PC-9 (cell line): ENCODE data around the gene PIK3R5. TPM values are rescaled to one million over a fixed set of nuclear protein-coding genes. Genes with fewer than 3 reads are reported as not detected.

ENCODE experiments used
- BruUV-seq: library from RNA; stranded (reverse); fragments of 400-500 nt; replicated peaks from 2 replicates; lab custom pipeline; 2021; lab: Mats Ljungman, UMichigan
- CTCF ChIA-PET: fragments of 300-600 bp; sonication (Branson Sonifier 250); formaldehyde crosslinking; loops from one replicate; lab custom pipeline; 2022; ENCODE audit warnings: antibody characterized with exemption; lab: Charles Lee
- POLR2A ChIA-PET: fragments of 300-600 bp; sonication (Branson Sonifier 250); formaldehyde crosslinking; loops from one replicate; lab custom pipeline; 2022; ENCODE audit warnings: antibody characterized with exemption; ENCODE audit not compliant: unreplicated experiment; lab: Charles Lee
- DNase-seq, 2 experiments: peaks; one replicate each; pipeline versions ENCODE4 v3.0.0 to v3.0.0-alpha.2; 2015 to 2022; ENCODE audit warnings: mixed read lengths in 1 of 2
- H2AFZ ChIP-seq: fragments of 200-600 bp; sonication (generic); 2 replicates; pipeline ENCODE4 v1.8.1; 2017; ENCODE audit warnings: antibody characterized with exemption
- H3F3A ChIP-seq: fragments of 200-600 bp; sonication (generic); 2 replicates; pipeline ENCODE4 v1.8.1; 2017; ENCODE audit warnings: antibody characterized with exemption, mild to moderate bottlenecking, low read depth; ENCODE audit not compliant: insufficient read depth
- H3K27ac ChIP-seq: fragments of 200-600 bp; sonication (generic); 2 replicates; pipeline ENCODE4 v1.6.1; 2016; ENCODE audit warnings: mixed run types
- H3K27me3 ChIP-seq: fragments of 200-600 bp; sonication (generic); 2 replicates; pipeline ENCODE4 v1.6.1; 2016; ENCODE audit warnings: low read depth, mixed run types; ENCODE audit not compliant: insufficient read depth
- H3K36me3 ChIP-seq: fragments of 200-600 bp; sonication (generic); 2 replicates; pipeline ENCODE4 v1.6.1; 2016; ENCODE audit warnings: low read depth, mixed run types
- H3K4me1 ChIP-seq: fragments of 200-600 bp; sonication (generic); replicated peaks from 2 replicates; pipeline ENCODE4 v1.6.1; 2016; ENCODE audit warnings: mixed run types; ENCODE audit not compliant: insufficient read depth
- H3K4me2 ChIP-seq: fragments of 200-600 bp; sonication (generic); 2 replicates; pipeline ENCODE4 v1.6.1; 2017; ENCODE audit warnings: mixed run types
- H3K4me3 ChIP-seq: fragments of 200-600 bp; sonication (generic); 2 replicates; pipeline ENCODE4 v1.6.1; 2016; ENCODE audit warnings: mixed run types
- H3K79me2 ChIP-seq: fragments of 200-600 bp; sonication (generic); 2 replicates; pipeline ENCODE4 v1.6.1; 2017; ENCODE audit warnings: low read depth, mixed run types
- H3K9me2 ChIP-seq: fragments of 200-600 bp; sonication (generic); 2 replicates; pipeline ENCODE4 v1.8.1; 2017; ENCODE audit warnings: mild to moderate bottlenecking; ENCODE audit not compliant: insufficient read depth
- H3K9me3 ChIP-seq: fragments of 200-600 bp; sonication (generic); 2 replicates; pipeline ENCODE4 v1.8.1; 2016; ENCODE audit warnings: low read depth; ENCODE audit not compliant: insufficient read depth
- H4K20me1 ChIP-seq: fragments of 200-600 bp; sonication (generic); 2 replicates; pipeline ENCODE4 v1.8.1; 2017; ENCODE audit not compliant: insufficient read depth
- EZH2 ChIP-seq: fragments of 200-600 bp; sonication (generic); IDR thresholded peaks from 2 replicates; pipeline ENCODE4 v1.8.0; 2017; ENCODE audit warnings: antibody characterized with exemption, low read depth
- intact Hi-C: fragments of 100-400 bp; cut with micrococcal nuclease; formaldehyde crosslinking; loops from one replicate; pipeline ENCODE4 v1.10.0; 2022; ENCODE audit not compliant: unreplicated experiment
- total RNA-seq: library from RNA; stranded (reverse); gene quantifications from 2 replicates; pipeline ENCODE4 v1.2.3, GENCODE V29; 2021
- TF ChIP-seq, protein P1 (sequence below): fragments of 200-600 bp; sonication (generic); conservative IDR thresholded peaks from 2 replicates; pipeline ENCODE4 v1.6.1; 2017; ENCODE audit warnings: mixed run types, antibody characterized with exemption, mild to moderate bottlenecking, moderate library complexity

PIK3R5 gene
- total RNA-seq, 1 experiment from 2014 or later = not detected

DNA sequence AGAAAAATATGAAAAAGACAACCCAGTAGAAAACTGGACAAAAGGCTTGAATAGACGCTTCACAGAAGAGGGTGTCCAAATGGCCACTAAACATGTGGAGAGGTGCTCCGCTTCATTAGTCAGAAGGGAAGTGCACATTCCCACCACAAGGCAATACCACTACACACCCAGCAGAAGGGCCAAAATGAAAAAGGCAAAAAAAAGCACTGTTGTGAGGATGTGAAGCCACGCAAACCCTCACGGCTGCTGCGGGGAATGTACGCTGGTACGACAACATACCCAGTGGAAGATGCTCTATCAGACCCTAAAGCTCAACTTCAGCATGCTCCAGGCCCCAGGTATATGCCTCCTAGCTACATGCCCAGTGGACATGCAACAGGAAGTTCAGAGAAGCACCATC lies 17.0 kb downstream of the PIK3R5 start:
- no peaks in the 10 kb centered on the region for H3K9me2 ChIP-seq
- H3K9me3 ChIP-seq = no peaks in the 10 kb centered on the region
- TF ChIP-seq, protein P1, sequence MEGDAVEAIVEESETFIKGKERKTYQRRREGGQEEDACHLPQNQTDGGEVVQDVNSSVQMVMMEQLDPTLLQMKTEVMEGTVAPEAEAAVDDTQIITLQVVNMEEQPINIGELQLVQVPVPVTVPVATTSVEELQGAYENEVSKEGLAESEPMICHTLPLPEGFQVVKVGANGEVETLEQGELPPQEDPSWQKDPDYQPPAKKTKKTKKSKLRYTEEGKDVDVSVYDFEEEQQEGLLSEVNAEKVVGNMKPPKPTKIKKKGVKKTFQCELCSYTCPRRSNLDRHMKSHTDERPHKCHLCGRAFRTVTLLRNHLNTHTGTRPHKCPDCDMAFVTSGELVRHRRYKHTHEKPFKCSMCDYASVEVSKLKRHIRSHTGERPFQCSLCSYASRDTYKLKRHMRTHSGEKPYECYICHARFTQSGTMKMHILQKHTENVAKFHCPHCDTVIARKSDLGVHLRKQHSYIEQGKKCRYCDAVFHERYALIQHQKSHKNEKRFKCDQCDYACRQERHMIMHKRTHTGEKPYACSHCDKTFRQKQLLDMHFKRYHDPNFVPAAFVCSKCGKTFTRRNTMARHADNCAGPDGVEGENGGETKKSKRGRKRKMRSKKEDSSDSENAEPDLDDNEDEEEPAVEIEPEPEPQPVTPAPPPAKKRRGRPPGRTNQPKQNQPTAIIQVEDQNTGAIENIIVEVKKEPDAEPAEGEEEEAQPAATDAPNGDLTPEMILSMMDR = no peak
- TF ChIP-seq EZH2 = no peak
- ChIA-PET POLR2A (no interaction called here), CTCF (no interaction called here)
- no peaks in the 10 kb centered on the region for H4K20me1 ChIP-seq
- H3K4me3 ChIP-seq = no peak overlapping the region
- intact Hi-C loops = no loop called here
- no peak overlapping the region for H2AFZ ChIP-seq
- H3K27me3 ChIP-seq = peaks cover 54% of the 10 kb centered on the region
- H3K79me2 ChIP-seq = no peaks in the 10 kb centered on the region
- no TSS peak for BruUV-seq
- no peak for DNase-seq
- no peak overlapping the region for H3K27ac ChIP-seq
- H3K4me2 ChIP-seq = no peak overlapping the region
- H3F3A ChIP-seq = no peaks in the 10 kb centered on the region
- H3K4me1 ChIP-seq = no peaks in the 10 kb centered on the region
- no peaks in the 10 kb centered on the region for H3K36me3 ChIP-seq

GRCh38 chr17:8947201-8947600 lies 18.3 kb downstream of the PIK3R5 start:
- Histone ChIP-seq H4K20me1 (no peaks in the 10 kb centered on the region), H3K4me3 (no peak overlapping the region), H3K4me2 (no peak overlapping the region), H3K36me3 (no peaks in the 10 kb centered on the region), H3K9me3 (no peaks in the 10 kb centered on the region), H3K4me1 (no peaks in the 10 kb centered on the region), H2AFZ (no peak overlapping the region), H3F3A (no peaks in the 10 kb centered on the region), H3K79me2 (no peaks in the 10 kb centered on the region), H3K27ac (no peak overlapping the region), H3K27me3 (peaks cover 56% of the 10 kb centered on the region), H3K9me2 (no peaks in the 10 kb centered on the region)
- no peak for TF ChIP-seq EZH2
- TF ChIP-seq, protein P1 = no peak
- ChIA-PET POLR2A (no interaction called here), CTCF (no interaction called here)
- intact Hi-C loops = no loop called here
- no peak for DNase-seq
- BruUV-seq = no TSS peak

- Histone ChIP-seq H3F3A (no peaks in the 10 kb centered on the region), H3K4me1 (no peaks in the 10 kb centered on the region), H3K4me3 (no peak overlapping the region), H4K20me1 (no peaks in the 10 kb centered on the region), H3K4me2 (no peak overlapping the region), H3K9me2 (no peaks in the 10 kb centered on the region), H3K79me2 (no peaks in the 10 kb centered on the region), H3K9me3 (no peaks in the 10 kb centered on the region), H3K36me3 (no peaks in the 10 kb centered on the region), H2AFZ (no peak overlapping the region), H3K27ac (no peak overlapping the region), H3K27me3 (peaks cover 56% of the 10 kb centered on the region)
- POLR2A ChIA-PET = no interaction called here
- DNase-seq = no peak
- TF ChIP-seq, protein P1 = no peak
- no peak for TF ChIP-seq EZH2
- CTCF ChIA-PET = no interaction called here
- BruUV-seq = no TSS peak
- intact Hi-C loops = no loop called here
Observed at GRCh38 chr17:8946476-8946875, 19.0 kb downstream of the PIK3R5 start.
